ENCODE results near the gene PSMB10. TPM values are rescaled to one million over a fixed set of nuclear protein-coding genes. Genes with fewer than 3 reads are reported as not detected.

PSMB10 gene
- total RNA-seq, 1 donor from 2014 or later, result 35.8 TPM

DNA sequence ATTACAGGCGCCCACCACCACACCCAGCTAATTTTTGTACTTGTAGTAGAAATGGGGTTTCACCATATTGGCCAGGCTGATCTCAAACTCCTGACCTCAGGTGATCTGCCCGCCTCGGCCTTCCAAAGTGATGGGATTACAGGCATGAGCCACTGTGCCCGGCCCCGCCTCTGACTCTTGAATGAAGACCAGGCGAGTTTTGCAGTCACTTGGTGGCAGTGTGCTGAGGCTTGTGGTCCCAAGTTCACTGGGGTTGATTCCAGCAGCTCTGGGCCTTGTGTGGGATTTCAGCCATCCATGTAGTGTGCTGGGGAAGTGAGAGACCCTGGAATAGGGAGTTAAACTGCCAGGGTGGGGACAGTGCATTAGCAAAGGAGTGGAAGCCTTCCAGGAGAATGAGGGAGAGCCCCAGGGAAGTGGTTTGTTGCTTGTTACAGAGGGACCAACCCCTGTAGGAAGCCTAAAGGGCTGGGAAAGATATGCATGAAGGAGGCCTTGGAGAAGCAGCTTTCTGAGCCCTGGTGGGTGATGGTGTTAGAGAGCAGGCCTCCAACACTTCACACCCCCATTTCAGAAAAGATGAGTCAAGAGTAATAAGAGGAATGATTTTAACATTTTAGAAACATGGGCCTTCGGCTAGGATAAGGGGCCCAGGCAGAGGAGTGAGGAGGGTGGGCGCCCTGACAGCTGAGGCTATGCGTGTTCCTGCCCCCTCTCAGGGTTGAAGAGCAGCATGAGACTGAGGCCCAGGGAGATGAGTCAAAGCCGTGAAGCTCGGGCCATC lies 29.1 kb downstream of the PSMB10 start:
- H2AFZ ChIP-seq (ENCODE audit: low read depth, low read length), result no peak overlapping the region
- Mint-ChIP-seq H3K9me3 (ENCODE audit: unreplicated experiment) (no peaks in the 10 kb centered on the region), H3K27me3 (ENCODE audit: low read depth, unreplicated experiment) (no peaks in the 10 kb centered on the region), H3K4me1 (ENCODE audit: low read depth, unreplicated experiment) (peaks cover 10% of the 10 kb centered on the region), H3K27ac (ENCODE audit: unreplicated experiment) (peak overlapping the region; percentile 24), H3K4me3 (ENCODE audit: unreplicated experiment) (no peak overlapping the region), H3K36me3 (ENCODE audit: low read depth, unreplicated experiment) (peaks cover 17% of the 10 kb centered on the region)
- peaks cover 3% of the 10 kb centered on the region for H3K79me2 ChIP-seq (ENCODE audit: insufficient read depth, low read length)
- no peak overlapping the region for H3K4me3 ChIP-seq (ENCODE audit: insufficient read depth, low read depth, low read length)
- no peaks in the 10 kb centered on the region for H3K4me1 ChIP-seq (ENCODE audit: insufficient read depth, low read length)
- no peaks in the 10 kb centered on the region for H3K36me3 ChIP-seq (ENCODE audit: insufficient read depth, low read length)
- no peaks in the 10 kb centered on the region for H3K27me3 ChIP-seq (ENCODE audit: insufficient read depth, low read length)
- FAIRE-seq (no peak), DNase-seq (ENCODE audit: low read depth) (no peak)
- H3K9ac ChIP-seq (ENCODE audit: low read length), result no peak overlapping the region
- H4K20me1 ChIP-seq (ENCODE audit: insufficient read depth, low read length), result peaks cover 20% of the 10 kb centered on the region
- H3K27ac ChIP-seq (ENCODE audit: low read depth, low read length), result no peak overlapping the region
- TF ChIP-seq EZH2 (IDR thresholded peaks at IDR 0.05; ENCODE audit: insufficient read depth, low read length), result no peak
- TF ChIP-seq, protein P1, sequence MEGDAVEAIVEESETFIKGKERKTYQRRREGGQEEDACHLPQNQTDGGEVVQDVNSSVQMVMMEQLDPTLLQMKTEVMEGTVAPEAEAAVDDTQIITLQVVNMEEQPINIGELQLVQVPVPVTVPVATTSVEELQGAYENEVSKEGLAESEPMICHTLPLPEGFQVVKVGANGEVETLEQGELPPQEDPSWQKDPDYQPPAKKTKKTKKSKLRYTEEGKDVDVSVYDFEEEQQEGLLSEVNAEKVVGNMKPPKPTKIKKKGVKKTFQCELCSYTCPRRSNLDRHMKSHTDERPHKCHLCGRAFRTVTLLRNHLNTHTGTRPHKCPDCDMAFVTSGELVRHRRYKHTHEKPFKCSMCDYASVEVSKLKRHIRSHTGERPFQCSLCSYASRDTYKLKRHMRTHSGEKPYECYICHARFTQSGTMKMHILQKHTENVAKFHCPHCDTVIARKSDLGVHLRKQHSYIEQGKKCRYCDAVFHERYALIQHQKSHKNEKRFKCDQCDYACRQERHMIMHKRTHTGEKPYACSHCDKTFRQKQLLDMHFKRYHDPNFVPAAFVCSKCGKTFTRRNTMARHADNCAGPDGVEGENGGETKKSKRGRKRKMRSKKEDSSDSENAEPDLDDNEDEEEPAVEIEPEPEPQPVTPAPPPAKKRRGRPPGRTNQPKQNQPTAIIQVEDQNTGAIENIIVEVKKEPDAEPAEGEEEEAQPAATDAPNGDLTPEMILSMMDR (IDR thresholded peaks at IDR 0.05; ENCODE audit: insufficient read depth, low read depth, low read length), result no peak
- no peak overlapping the region for H3K4me2 ChIP-seq (ENCODE audit: low read length)
- no peaks in the 10 kb centered on the region for H3K9me3 ChIP-seq (ENCODE audit: insufficient read depth, low read depth, low read length)

DNA sequence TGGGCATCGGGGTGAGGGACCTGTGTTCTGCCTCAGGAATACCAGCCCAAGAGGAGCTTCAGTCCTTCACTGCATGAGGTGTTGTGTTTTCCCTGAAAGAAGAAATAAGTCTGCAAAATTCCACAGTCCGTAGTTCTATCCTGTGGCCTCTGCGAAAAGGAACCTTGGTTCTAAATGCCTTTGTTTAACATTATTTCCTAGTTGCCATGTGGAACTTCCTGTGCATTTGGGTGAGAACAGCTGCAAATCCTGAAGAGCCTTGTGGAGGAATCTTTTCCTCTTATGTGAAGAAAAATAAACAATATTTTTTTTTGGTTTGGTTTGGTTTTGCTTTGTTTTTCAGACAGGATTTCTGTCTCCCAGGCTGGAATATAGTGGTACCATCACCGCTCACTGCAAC lies 33.8 kb downstream of the PSMB10 start:
- H3K9ac ChIP-seq (ENCODE audit: low read length), result no peak overlapping the region
- no peak overlapping the region for H3K27ac ChIP-seq (ENCODE audit: low read depth, low read length)
- no peak overlapping the region for H3K4me3 ChIP-seq (ENCODE audit: insufficient read depth, low read depth, low read length)
- Mint-ChIP-seq H3K9me3 (ENCODE audit: unreplicated experiment) (no peaks in the 10 kb centered on the region), H3K36me3 (ENCODE audit: low read depth, unreplicated experiment) (peaks cover 10% of the 10 kb centered on the region), H3K4me1 (ENCODE audit: low read depth, unreplicated experiment) (peaks cover 17% of the 10 kb centered on the region), H3K27me3 (ENCODE audit: low read depth, unreplicated experiment) (no peaks in the 10 kb centered on the region), H3K27ac (ENCODE audit: unreplicated experiment) (no peak overlapping the region), H3K4me3 (ENCODE audit: unreplicated experiment) (no peak overlapping the region)
- no peak overlapping the region for H2AFZ ChIP-seq (ENCODE audit: low read depth, low read length)
- H3K9me3 ChIP-seq (ENCODE audit: insufficient read depth, low read depth, low read length), result no peaks in the 10 kb centered on the region
- peaks cover 29% of the 10 kb centered on the region for H4K20me1 ChIP-seq (ENCODE audit: insufficient read depth, low read length)
- H3K79me2 ChIP-seq (ENCODE audit: insufficient read depth, low read length), result peaks cover 32% of the 10 kb centered on the region
- FAIRE-seq, result no peak
- no peak overlapping the region for H3K4me2 ChIP-seq (ENCODE audit: low read length)
- TF ChIP-seq, protein P1 (IDR thresholded peaks at IDR 0.05; ENCODE audit: insufficient read depth, low read depth, low read length), result no peak
- TF ChIP-seq EZH2 (IDR thresholded peaks at IDR 0.05; ENCODE audit: insufficient read depth, low read length), result no peak
- DNase-seq (ENCODE audit: low read depth), result no peak
- no peaks in the 10 kb centered on the region for H3K36me3 ChIP-seq (ENCODE audit: insufficient read depth, low read length)
- H3K27me3 ChIP-seq (ENCODE audit: insufficient read depth, low read length), result no peaks in the 10 kb centered on the region
- no peaks in the 10 kb centered on the region for H3K4me1 ChIP-seq (ENCODE audit: insufficient read depth, low read length)

DNA sequence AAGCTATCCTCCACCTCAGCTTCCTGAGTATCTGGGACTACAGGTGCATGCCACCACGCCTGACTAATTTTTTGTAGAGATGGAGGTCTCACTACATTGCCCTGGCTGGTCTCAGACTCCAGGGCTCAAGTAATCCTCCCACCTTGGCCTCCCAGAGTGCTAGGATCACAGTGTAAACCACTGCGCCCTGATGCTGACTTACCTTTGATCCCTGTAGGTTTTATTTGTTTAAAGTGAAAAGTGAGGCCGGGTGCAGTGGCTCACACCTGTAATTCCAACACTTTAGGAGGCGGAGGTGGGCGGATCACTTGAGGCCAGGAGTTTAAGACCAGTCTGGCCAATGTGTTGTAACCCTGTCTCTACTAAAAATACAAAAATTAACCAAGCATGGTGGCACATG lies 34.9 kb downstream of the PSMB10 start:
- no peak for TF ChIP-seq EZH2 (IDR thresholded peaks at IDR 0.05; ENCODE audit: insufficient read depth, low read length)
- TF ChIP-seq, protein P1 (IDR thresholded peaks at IDR 0.05; ENCODE audit: insufficient read depth, low read depth, low read length), result no peak
- peaks cover 6% of the 10 kb centered on the region for H3K36me3 Mint-ChIP-seq (ENCODE audit: low read depth, unreplicated experiment)
- Histone ChIP-seq H3K27me3 (ENCODE audit: insufficient read depth, low read length) (no peaks in the 10 kb centered on the region), H3K4me3 (ENCODE audit: insufficient read depth, low read depth, low read length) (no peak overlapping the region), H3K27ac (ENCODE audit: low read depth, low read length) (no peak overlapping the region), H3K9me3 (ENCODE audit: insufficient read depth, low read depth, low read length) (no peaks in the 10 kb centered on the region), H3K9ac (ENCODE audit: low read length) (no peak overlapping the region), H3K79me2 (ENCODE audit: insufficient read depth, low read length) (peaks cover 43% of the 10 kb centered on the region), H3K36me3 (ENCODE audit: insufficient read depth, low read length) (no peaks in the 10 kb centered on the region), H4K20me1 (ENCODE audit: insufficient read depth, low read length) (peaks cover 34% of the 10 kb centered on the region), H2AFZ (ENCODE audit: low read depth, low read length) (no peak overlapping the region), H3K4me1 (ENCODE audit: insufficient read depth, low read length) (peaks cover 7% of the 10 kb centered on the region), H3K4me2 (ENCODE audit: low read length) (no peak overlapping the region)
- no peak overlapping the region for H3K4me3 Mint-ChIP-seq (ENCODE audit: unreplicated experiment)
- peaks cover 15% of the 10 kb centered on the region for H3K4me1 Mint-ChIP-seq (ENCODE audit: low read depth, unreplicated experiment)
- no peaks in the 10 kb centered on the region for H3K27me3 Mint-ChIP-seq (ENCODE audit: low read depth, unreplicated experiment)
- FAIRE-seq (no peak), DNase-seq (ENCODE audit: low read depth) (no peak)
- no peaks in the 10 kb centered on the region for H3K9me3 Mint-ChIP-seq (ENCODE audit: unreplicated experiment)
- no peak overlapping the region for H3K27ac Mint-ChIP-seq (ENCODE audit: unreplicated experiment)
